Ovary (tissue), 9 donors: Measurements from ENCODE around the gene ADNP2. TPM values are rescaled to one million over a fixed set of nuclear protein-coding genes. Genes with fewer than 3 reads are reported as not detected.

Source experiments
- DNase-seq, 5 donors: peaks; one replicate each; pipeline ENCODE4 v3.0.0-alpha.2; 2019 to 2020
- H3K27ac ChIP-seq, 2 donors: fragments of 200-600 bp; one replicate each; pipeline versions ENCODE4 v1.5.1 to v1.8.0; 2019 to 2022
- H3K27me3 ChIP-seq: fragments of 200-600 bp; one replicate; pipeline ENCODE4 v1.8.0; 2022
- H3K36me3 ChIP-seq: fragments of 200-600 bp; sonication (generic); one replicate; pipeline ENCODE4 v1.5.1; 2019
- H3K4me1 ChIP-seq: one replicate; pipeline ENCODE4 v1.8.1; 2013; ENCODE audit warnings: mild to moderate bottlenecking, moderate library complexity; ENCODE audit not compliant: insufficient read depth
- H3K4me3 ChIP-seq: fragments of 200-600 bp; sonication (generic); one replicate; pipeline ENCODE4 v1.5.1; 2017
- H3K9me3 ChIP-seq, 2 donors: fragments of 200-600 bp in 1 of 2; sonication (generic) in 1 of 2; one replicate each; pipeline versions ENCODE4 v1.5.1 to v1.8.1; 2013 to 2019; ENCODE audit warnings: mild to moderate bottlenecking in 1 of 2, moderate library complexity in 1 of 2
- CTCF ChIP-seq, 3 donors: fragments of 450-650 bp in 2 of 3; fragments of 200-600 bp in 1 of 3; IDR thresholded peaks; one replicate each; pipeline versions ENCODE4 v1.5.1 to v1.8.0; 2016 to 2022; ENCODE audit warnings: antibody characterized with exemption in 3 of 3, mild to moderate bottlenecking in 1 of 3
- EP300 ChIP-seq: sonication (generic); formaldehyde crosslinking; IDR thresholded peaks from one replicate; pipeline ENCODE4 v1.6.1; 2017; ENCODE audit warnings: antibody characterized with exemption
- POLR2A ChIP-seq: fragments of 450-650 bp; IDR thresholded peaks from one replicate; pipeline ENCODE4 v1.6.1; 2017; ENCODE audit warnings: antibody characterized with exemption, mild to moderate bottlenecking, moderate library complexity
- WGBS, 3 donors: extraction: QIAGEN DNeasy Blood & Tissue Kit in 1 of 3; methylation state at CpG; one replicate each; pipeline versions ENCODE4 v1.1.5 to v1.1.7; 2013 to 2017; 5-methylcytosine and 5-hydroxymethylcytosine counted together
- intact Hi-C, 4 donors: fragments of 100-400 bp; cut with DNase I; formaldehyde crosslinking; loops; one replicate each; pipeline versions ENCODE4 v1.11.0 to v1.15.1; 2022 to 2023
- polyA plus RNA-seq, 2 donors: library from polyadenylated mRNA; stranded (reverse); fragments of 200-250 nt in 1 of 2; fragments of 350-450 nt in 1 of 2; fragmentation: Illumina TruSeq in 1 of 2; extraction: RNeasy Lipid Tissue Mini Kit (QIAGEN cat#74804) in 1 of 2; gene quantifications; one replicate each; pipeline ENCODE4 v1.2.3, GENCODE V29; 2013 to 2014
- total RNA-seq, 7 donors: library from RNA; depleted of rRNA in 2 of 7; stranded (reverse); fragments of >200 nt in 2 of 7; fragmentation: NEBNext Ultra II Directional in 3 of 7; extraction: Animal tissue kit (Norgen Biotek cat#: 25700) in 3 of 7; gene quantifications; one replicate each; pipeline versions ENCODE4 v1.1.0 to v1.2.4, GENCODE V29; 2016 to 2023
- donor health status: DM: no; HTN: no; CAD: no; lungs with moderate emphysema.
- donor health status: DM: no; HTN: no; CAD: no.
- donor health status: Bipolar disorder and iron deficiency.
- donor health status: DM: yes; HTN: yes; CAD: no.
- donor health status: DM: no; HTN: no; CAD: no.
- donor health status: DM: yes; HTN: yes; CAD: no.

The ADNP2 gene
- total and polyA plus RNA-seq, 9 donors, result 6.7 to 24.6 (median 16.7) TPM

- H3K4me3 ChIP-seq, result no peak overlapping the region
- DNase-seq, result no peak
- no peak overlapping the region for H3K27ac ChIP-seq
- intact Hi-C loops, result no loop called here
- H3K27me3 ChIP-seq, result no peaks in the 10 kb centered on the region
- no peak for TF ChIP-seq EP300
- no peak for TF ChIP-seq CTCF (IDR thresholded peaks at IDR 0.05)
- no peak for TF ChIP-seq POLR2A
- H3K4me1 ChIP-seq, result no peaks in the 10 kb centered on the region
- no peaks in the 10 kb centered on the region for H3K9me3 ChIP-seq
- WGBS, 3 donors, result 93 to 96% (median 96%) methylated on average over 5 of the region's 5 CpGs
- no peaks in the 10 kb centered on the region for H3K36me3 ChIP-seq
These were observed 34.9 kb upstream of the ADNP2 start for GRCh38 chr18:80074183-80074582.

- no peak overlapping the region for H3K27ac ChIP-seq
- no peaks in the 10 kb centered on the region for H3K27me3 ChIP-seq
- TF ChIP-seq CTCF (IDR thresholded peaks at IDR 0.05) (no peak), EP300 (no peak), POLR2A (no peak)
- H3K4me3 ChIP-seq, result no peak overlapping the region
- no peak for DNase-seq
- no peaks in the 10 kb centered on the region for H3K9me3 ChIP-seq
- intact Hi-C loops, result no loop called here
- H3K36me3 ChIP-seq, result no peaks in the 10 kb centered on the region
- no peaks in the 10 kb centered on the region for H3K4me1 ChIP-seq
- WGBS, 3 donors, result 81 to 90% (median 89%) methylated on average over 8 of the region's 8 CpGs
These were observed 34.4 kb upstream of the ADNP2 start for GRCh38 chr18:80074697-80075096.

GRCh38 chr18:80075940-80076339 is 33.1 kb upstream of the ADNP2 start:
- intact Hi-C loops, result no loop called here
- H3K36me3 ChIP-seq, result no peaks in the 10 kb centered on the region
- 89 to 97% (median 92%) methylated on average over 7 of the region's 7 CpGs for WGBS, 3 donors

GRCh38 chr18:80076379-80076778 is 32.7 kb upstream of the ADNP2 start:
- WGBS, 3 donors, result 75 to 78% (median 78%) methylated on average over 9 of the region's 9 CpGs
- H3K36me3 ChIP-seq, result no peaks in the 10 kb centered on the region
- DNase-seq, result no peak
- no peaks in the 10 kb centered on the region for H3K27me3 ChIP-seq
- no peak overlapping the region for H3K4me3 ChIP-seq
- no peaks in the 10 kb centered on the region for H3K9me3 ChIP-seq
- H3K4me1 ChIP-seq, result no peaks in the 10 kb centered on the region
- intact Hi-C loops, result no loop called here
- no peak overlapping the region for H3K27ac ChIP-seq
- TF ChIP-seq POLR2A (no peak), CTCF (IDR thresholded peaks at IDR 0.05) (no peak), EP300 (no peak)

More at GRCh38 chr18:80075940-80076339, 33.1 kb upstream of the ADNP2 start:
- no peaks in the 10 kb centered on the region for H3K27me3 ChIP-seq
- H3K9me3 ChIP-seq, result no peaks in the 10 kb centered on the region
- no peaks in the 10 kb centered on the region for H3K4me1 ChIP-seq
- H3K4me3 ChIP-seq, result no peak overlapping the region
- no peak overlapping the region for H3K27ac ChIP-seq
- no peak for DNase-seq
- TF ChIP-seq CTCF (IDR thresholded peaks at IDR 0.05) (no peak), POLR2A (no peak), EP300 (no peak)
